ENCODE results near the gene SV2B. TPM values are rescaled to one million over a fixed set of nuclear protein-coding genes. Genes with fewer than 3 reads are reported as not detected.
A peak's percentile ranks its signal among the peaks of the same experiment; 100 is the strongest.

The SV2B gene
- total RNA-seq, 2 donors from 2014 or later: 0.40 to 0.61 TPM

GRCh38 chr15:91214675-91215590 is 114.9 kb downstream of the SV2B start:
- ATAC-seq: no peak
- intact Hi-C loops (cut with DNase I, micrococcal nuclease): no loop called here
- no peak for DNase-seq

DNA sequence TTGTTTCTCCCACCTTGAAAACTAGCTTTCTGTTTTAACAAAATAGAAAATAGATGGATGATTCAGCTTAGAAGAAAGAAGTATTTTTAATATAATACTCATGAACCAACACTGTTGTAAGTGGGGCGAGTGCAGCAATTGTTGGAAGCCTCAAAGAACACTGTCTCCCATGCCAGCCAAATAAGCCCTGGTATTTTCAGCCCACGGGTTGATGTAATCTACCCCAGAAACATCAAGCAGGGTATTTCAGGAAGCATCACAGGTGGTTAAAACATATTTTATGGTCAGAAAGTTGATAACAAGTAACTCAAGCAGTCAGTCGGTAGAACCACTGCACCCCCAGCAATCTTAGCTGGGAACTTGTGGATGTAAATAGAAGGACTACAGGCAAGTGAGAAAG is 115.9 kb downstream of the SV2B start:
- intact Hi-C loops (cut with DNase I, micrococcal nuclease): no loop called here
- DNase-seq (no peak), ATAC-seq (no peak)

GRCh38 chr15:91219206-91219605 is 119.1 kb downstream of the SV2B start:
- intact Hi-C loops (cut with DNase I, micrococcal nuclease): no loop called here
- no peak for ATAC-seq
- DNase-seq: no peak

DNA sequence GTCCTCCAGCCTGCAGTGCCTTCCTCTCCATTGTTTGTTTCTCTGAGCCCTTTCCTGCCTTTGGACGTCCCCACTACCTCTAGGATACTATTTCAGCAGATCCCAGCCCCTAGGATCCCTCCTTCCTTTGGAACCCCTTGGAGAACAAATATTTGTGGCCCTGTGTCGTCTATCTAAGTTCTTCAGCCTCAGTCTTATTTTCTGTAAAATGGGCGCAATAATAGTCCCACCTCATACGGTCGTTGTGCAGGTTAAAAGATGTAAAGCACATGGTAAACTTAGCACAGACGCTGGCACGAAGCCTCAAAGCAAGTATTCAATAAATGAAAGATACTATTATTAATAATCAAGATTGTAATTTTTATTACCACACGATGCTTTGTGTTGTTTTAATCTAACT is 122.0 kb downstream of the SV2B start:
- intact Hi-C loops (cut with DNase I, micrococcal nuclease): no loop called here
- no peak for DNase-seq
- ATAC-seq: no peak

DNA sequence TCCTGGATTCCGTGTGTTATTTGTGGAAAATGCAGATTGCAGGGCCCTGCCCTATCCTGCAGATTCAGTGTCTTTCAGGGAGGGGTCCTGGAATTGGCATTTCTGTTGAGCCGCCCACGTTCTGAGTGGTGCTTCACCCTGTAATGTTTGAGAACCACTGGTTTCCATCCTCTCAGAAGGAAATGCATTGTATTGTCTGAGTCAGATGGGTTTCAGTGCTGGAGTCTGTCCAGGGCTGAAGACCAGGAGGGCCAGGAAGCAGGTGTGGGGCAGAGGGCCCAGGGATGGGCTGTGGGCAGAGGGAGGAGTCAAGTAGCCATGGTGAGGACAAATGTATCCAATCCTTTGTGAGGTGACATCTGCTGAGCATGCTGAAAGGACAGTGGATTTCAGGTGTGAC is 123.8 kb downstream of the SV2B start:
- DNase-seq (no peak), ATAC-seq (no peak)
- intact Hi-C loops (cut with DNase I, micrococcal nuclease): no loop called here

DNA sequence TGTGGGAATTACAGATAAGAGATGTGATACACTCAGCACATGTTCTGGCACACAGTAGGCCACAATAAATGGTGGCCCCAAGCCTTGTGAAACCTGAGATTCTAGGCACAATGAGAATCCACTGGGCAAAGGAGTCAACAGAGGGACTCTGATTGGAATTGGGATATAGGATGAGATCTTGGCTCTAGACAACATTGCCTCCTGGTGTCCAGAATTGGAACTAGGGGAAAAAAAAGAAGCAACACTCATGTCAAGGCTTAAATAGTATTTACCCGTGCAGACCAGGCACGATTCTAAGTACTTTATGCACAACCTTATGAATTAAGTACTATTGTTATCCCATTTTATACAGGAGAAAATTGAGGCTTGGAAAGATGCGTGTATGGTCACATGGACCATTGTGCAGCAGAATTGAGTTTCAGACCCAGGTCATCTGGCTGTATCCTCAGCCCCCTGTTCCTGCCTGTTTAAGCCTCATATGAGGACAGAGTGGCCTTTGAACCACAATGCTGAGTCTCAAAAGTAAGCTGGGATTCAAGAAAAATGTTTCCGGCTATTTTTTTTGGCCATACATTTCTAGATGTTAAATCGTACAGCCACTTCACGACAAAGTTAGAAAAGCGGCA is 124.8 kb downstream of the SV2B start:
- intact Hi-C loops (cut with DNase I, micrococcal nuclease): loop anchor here in 1 of 2 donors (5.0 kb wide), 1 partner anchor 168 kb away; no protein-coding TSS in a partner anchor
- DNase-seq: no peak
- ATAC-seq: peak; percentile 47

GRCh38 chr15:91225741-91226140 is 125.7 kb downstream of the SV2B start:
- ATAC-seq (no peak), DNase-seq (no peak)
- intact Hi-C loops (cut with DNase I, micrococcal nuclease): loop anchor here in 1 of 2 donors (5.0 kb wide), 1 partner anchor 168 kb away; no protein-coding TSS in a partner anchor

GRCh38 chr15:91227117-91227516 is 127.1 kb downstream of the SV2B start:
- intact Hi-C loops (cut with DNase I, micrococcal nuclease): loop anchor here in 1 of 2 donors (5.0 kb wide), 1 partner anchor 170 kb away; no protein-coding TSS in a partner anchor
- DNase-seq: no peak
- ATAC-seq: no peak

GRCh38 chr15:91227766-91228165 is 127.7 kb downstream of the SV2B start:
- no peak for DNase-seq
- ATAC-seq: no peak
- intact Hi-C loops (cut with DNase I, micrococcal nuclease): loop anchor here in 1 of 2 donors (5.0 kb wide), 1 partner anchor 170 kb away; no protein-coding TSS in a partner anchor

DNA sequence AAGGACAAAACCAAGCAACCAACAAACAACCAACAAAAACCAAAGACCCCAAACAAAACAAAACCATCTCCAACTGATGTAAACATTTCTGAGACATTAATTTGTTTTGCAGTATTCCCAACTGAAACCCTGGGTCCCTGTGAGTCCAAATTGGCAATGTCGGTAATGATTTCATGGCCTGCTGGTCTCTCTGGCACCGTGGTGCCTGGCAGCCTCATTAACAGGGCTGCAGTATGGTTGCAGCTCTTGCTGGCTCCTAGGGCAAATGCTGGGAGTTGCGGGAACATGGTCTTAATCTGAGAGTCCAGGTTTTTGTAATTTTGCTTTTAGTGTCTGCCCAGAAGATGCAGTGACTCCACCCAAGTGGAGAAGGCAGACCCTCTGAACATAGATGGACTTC is 128.3 kb downstream of the SV2B start:
- intact Hi-C loops (cut with DNase I, micrococcal nuclease): loop anchor here in 1 of 2 donors (5.0 kb wide), 1 partner anchor 171 kb away; no protein-coding TSS in a partner anchor
- no peak for ATAC-seq
- no peak for DNase-seq

DNA sequence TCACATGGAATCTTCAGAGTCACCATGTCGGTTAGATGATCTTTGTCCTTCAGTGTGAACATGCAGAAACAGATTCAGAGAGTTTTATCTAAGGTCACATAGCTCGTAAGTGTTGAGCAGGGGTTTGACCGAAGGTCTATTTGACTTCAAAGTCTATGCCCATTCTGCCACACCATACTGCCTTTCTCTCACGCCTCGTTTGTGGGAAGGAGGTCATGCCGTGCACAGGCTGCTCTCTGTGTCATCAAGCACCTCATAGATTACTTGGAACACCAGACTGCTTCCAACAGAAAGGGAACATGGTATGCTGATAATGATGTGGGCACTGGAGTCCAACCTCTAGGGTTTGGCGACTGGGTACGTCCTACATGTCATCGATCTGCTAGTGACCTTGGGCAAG is 128.8 kb downstream of the SV2B start:
- no peak for ATAC-seq
- intact Hi-C loops (cut with DNase I, micrococcal nuclease): loop anchor here in 1 of 2 donors (5.0 kb wide), 1 partner anchor 172 kb away; no protein-coding TSS in a partner anchor
- DNase-seq: no peak

- intact Hi-C loops (cut with DNase I, micrococcal nuclease): no loop called here
- no peak for DNase-seq
- no peak for ATAC-seq
Measured at GRCh38 chr15:91231703-91232102, 131.6 kb downstream of the SV2B start.

GRCh38 chr15:91234759-91235158 is 134.7 kb downstream of the SV2B start:
- intact Hi-C loops (cut with DNase I, micrococcal nuclease): no loop called here
- ATAC-seq (no peak), DNase-seq (no peak)

DNA sequence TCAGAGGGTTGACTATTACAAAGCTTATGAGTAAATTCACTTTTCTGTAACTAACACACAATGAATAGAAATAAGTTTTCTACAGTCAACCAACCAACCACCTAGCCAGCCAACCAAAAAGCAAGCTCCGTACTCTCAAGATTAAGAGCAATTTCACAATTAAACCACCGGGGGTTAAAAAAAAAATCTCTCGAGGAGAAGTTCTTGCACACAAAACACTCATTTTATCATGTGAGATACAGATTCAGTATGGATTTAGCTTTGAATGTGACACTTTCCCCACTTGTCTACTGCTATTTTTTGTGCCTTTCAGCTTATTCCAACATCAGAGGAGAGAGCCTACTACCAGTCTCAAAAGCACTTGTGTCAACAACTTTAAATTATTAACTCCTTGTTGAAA is 135.3 kb downstream of the SV2B start:
- intact Hi-C loops (cut with DNase I, micrococcal nuclease): no loop called here
- no peak for ATAC-seq
- DNase-seq: no peak

GRCh38 chr15:91237445-91237844 is 137.4 kb downstream of the SV2B start:
- no peak for DNase-seq
- intact Hi-C loops (cut with DNase I, micrococcal nuclease): no loop called here
- ATAC-seq: no peak

DNA sequence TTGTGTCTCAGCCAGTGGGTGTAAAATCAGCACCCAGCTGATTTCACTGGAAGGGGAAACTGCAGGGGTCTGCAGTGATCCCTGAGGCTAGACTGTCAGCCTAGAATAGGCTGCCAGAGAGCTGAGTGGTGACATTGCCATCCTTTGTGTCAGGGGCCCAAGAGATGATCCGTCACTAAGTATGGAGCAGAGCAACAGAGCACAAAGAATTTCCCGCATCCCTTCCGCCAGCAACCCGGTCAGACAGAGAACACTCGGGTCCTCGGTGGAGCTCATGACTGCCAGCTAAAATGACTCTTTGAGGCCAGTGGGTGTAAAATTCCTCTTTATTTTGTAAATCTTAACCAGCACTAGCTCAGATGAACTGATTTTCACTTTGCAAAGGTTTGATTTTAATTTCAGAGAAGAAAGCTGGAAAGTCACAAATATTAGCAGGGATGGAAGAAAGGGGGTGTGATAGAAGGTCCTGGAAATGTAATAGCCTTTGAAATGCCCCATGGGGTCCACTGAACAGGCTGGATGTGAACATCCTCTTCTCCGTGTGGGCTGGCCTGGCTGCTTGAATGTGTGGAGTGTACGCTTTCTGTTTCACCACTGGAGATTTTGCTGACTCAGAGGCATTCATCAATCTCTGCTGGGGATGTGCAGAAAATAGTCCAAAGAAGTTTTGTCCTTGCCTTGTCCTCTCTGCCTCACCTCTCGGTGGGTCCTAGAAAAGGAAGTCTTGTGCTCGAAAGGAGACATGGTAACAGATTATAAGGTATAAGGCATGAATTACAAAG is 138.8 kb downstream of the SV2B start:
- intact Hi-C loops (cut with DNase I, micrococcal nuclease): no loop called here
- ATAC-seq (no peak), DNase-seq (no peak)

DNA sequence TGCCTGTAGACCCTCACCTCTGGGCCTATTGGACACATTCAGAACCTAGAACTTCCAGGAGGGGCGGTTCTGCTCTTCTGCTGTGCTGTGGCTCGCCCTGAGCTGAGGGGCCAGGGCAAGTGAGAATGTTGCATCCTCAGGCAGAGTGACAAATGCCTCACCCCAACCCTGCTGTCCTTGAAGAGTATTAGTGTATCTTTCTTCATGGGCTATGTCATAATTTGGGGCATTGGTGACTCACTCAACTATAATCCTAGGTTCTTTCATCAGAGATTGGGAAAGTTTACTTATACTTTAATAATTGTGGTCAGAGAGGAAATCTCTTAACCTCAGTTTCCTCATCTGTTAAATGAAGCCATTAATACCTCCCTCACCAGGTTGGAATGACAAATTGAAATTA is 143.8 kb downstream of the SV2B start:
- intact Hi-C loops (cut with DNase I, micrococcal nuclease): no loop called here
- DNase-seq (no peak), ATAC-seq (no peak)

DNA sequence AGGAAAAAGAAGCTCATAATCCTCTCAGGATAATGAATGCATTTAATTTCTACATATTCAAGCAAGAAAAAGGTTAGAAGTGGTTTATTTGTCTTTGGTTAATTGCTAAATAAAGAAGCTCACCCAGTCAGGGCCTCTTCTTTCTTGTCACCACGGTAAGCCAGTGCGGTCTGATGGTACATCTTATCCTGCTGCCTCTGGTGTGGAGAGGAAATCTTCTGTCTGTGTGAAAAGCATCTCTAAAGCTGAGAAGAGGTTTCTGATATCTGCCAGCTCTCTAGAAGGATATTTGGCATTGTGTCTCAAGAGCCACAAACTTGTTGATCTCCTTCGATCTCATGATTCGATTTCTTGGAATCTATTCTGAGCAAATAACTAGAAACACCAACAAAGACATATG is 144.9 kb downstream of the SV2B start:
- intact Hi-C loops (cut with DNase I, micrococcal nuclease): no loop called here
- no peak for ATAC-seq
- DNase-seq: no peak

GRCh38 chr15:91246998-91247397 is 146.9 kb downstream of the SV2B start:
- DNase-seq (no peak), ATAC-seq (no peak)
- intact Hi-C loops (cut with DNase I, micrococcal nuclease): no loop called here
